Neural cell (in vitro differentiated cells): Measurements from ENCODE around the gene LMCD1.

ENCODE experiments used
- CTCF ChIP-seq: fragments of 450-650 bp; IDR thresholded peaks from 2 replicates; pipeline ENCODE4 v1.5.1; 2014; ENCODE audit warnings: antibody characterized with exemption, mild to moderate bottlenecking, moderate library complexity; ENCODE audit not compliant: poor library complexity, severe bottlenecking
- EP300 ChIP-seq: fragments of 450-650 bp; conservative IDR thresholded peaks from 2 replicates; pipeline ENCODE4 v1.6.1; 2014; ENCODE audit warnings: antibody characterized with exemption, mild to moderate bottlenecking, moderate library complexity; ENCODE audit not compliant: poor library complexity, severe bottlenecking
- POLR2AphosphoS5 ChIP-seq: IDR thresholded peaks from 2 replicates; pipeline ENCODE4 v1.6.1; 2012
- SMC3 ChIP-seq: fragments of 450-650 bp; conservative IDR thresholded peaks from 2 replicates; pipeline ENCODE4 v1.6.1; 2014; ENCODE audit warnings: antibody characterized with exemption, mild to moderate bottlenecking, moderate library complexity; ENCODE audit not compliant: poor library complexity
- TAF1 ChIP-seq: IDR thresholded peaks from 2 replicates; pipeline ENCODE4 v1.6.1; 2012; ENCODE audit warnings: low read depth
- TF ChIP-seq, protein P1 (sequence below): IDR thresholded peaks from 2 replicates; pipeline ENCODE4 v1.6.1; 2012; ENCODE audit warnings: borderline replicate concordance

GRCh38 chr3:8458238-8458661 is 43.4 kb upstream of the LMCD1 start:
- TF ChIP-seq CTCF (no peak), POLR2AphosphoS5 (no peak), SMC3 (no peak), TAF1 (no peak), EP300 (no peak)
- TF ChIP-seq, protein P1, sequence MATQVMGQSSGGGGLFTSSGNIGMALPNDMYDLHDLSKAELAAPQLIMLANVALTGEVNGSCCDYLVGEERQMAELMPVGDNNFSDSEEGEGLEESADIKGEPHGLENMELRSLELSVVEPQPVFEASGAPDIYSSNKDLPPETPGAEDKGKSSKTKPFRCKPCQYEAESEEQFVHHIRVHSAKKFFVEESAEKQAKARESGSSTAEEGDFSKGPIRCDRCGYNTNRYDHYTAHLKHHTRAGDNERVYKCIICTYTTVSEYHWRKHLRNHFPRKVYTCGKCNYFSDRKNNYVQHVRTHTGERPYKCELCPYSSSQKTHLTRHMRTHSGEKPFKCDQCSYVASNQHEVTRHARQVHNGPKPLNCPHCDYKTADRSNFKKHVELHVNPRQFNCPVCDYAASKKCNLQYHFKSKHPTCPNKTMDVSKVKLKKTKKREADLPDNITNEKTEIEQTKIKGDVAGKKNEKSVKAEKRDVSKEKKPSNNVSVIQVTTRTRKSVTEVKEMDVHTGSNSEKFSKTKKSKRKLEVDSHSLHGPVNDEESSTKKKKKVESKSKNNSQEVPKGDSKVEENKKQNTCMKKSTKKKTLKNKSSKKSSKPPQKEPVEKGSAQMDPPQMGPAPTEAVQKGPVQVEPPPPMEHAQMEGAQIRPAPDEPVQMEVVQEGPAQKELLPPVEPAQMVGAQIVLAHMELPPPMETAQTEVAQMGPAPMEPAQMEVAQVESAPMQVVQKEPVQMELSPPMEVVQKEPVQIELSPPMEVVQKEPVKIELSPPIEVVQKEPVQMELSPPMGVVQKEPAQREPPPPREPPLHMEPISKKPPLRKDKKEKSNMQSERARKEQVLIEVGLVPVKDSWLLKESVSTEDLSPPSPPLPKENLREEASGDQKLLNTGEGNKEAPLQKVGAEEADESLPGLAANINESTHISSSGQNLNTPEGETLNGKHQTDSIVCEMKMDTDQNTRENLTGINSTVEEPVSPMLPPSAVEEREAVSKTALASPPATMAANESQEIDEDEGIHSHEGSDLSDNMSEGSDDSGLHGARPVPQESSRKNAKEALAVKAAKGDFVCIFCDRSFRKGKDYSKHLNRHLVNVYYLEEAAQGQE: no peak
